Measurements from ENCODE around the gene RNF133. TPM values are rescaled to one million over a fixed set of nuclear protein-coding genes. Genes with fewer than 3 reads are reported as not detected.

The RNF133 gene
- total and polyA plus RNA-seq, 9 of the 15 experiments (the other 6 are each of a cell fraction or from before 2014, with no cell fraction given), result not detected

- BruUV-seq (replicated peaks), result no TSS peak
These were observed 28.4 kb upstream of the RNF133 start for GRCh38 chr7:122727354-122727753.

GRCh38 chr7:122726881-122727280 lies 28.0 kb upstream of the RNF133 start:
- POLR2A ChIA-PET, result no interaction called here
- no peak overlapping the region for H3K27ac ChIP-seq (ENCODE audit: extremely low read depth, low read depth, low read length)
- in situ Hi-C loops (cut with MboI), result no loop called here
- no peaks in the 10 kb centered on the region for H4K20me1 ChIP-seq (replicated peaks; ENCODE audit: control insufficient read depth, insufficient read depth, low read length)
- H2AFZ ChIP-seq (ENCODE audit: low read depth, low read length), result no peak overlapping the region
- 3% methylated on average over 2 of the region's 2 CpGs for WGBS (ENCODE audit: insufficient coverage, low coverage, missing lambda C conversion rate)
- H3K79me2 ChIP-seq (ENCODE audit: control insufficient read depth, insufficient read depth, low read length), result no peaks in the 10 kb centered on the region
- DNase-seq (ENCODE audit: extremely low read depth in 1 of 4, low spot score in 3 of 4) (no peak), ATAC-seq (no peak), FAIRE-seq (no peak)
- H3K4me3 ChIP-seq, result no peak overlapping the region
- H3K27me3 ChIP-seq (ENCODE audit: control insufficient read depth in 2 of 2, insufficient read depth in 2 of 2, low read length in 2 of 2), result no peaks in the 10 kb centered on the region
- 0 out of 2 replicates have a peak, but pooled peaks cover 3% of the 10 kb centered on the region for H3K9me3 ChIP-seq (replicated peaks; ENCODE audit: control insufficient read depth, insufficient read depth, low read depth, low read length)
- H3K4me2 ChIP-seq (ENCODE audit: insufficient read depth, low read length), result no peak overlapping the region
- no TSS peak for BruUV-seq (replicated peaks)
- CTCF ChIA-PET (ENCODE audit: low intra/inter-chr PET ratio), result no interaction called here
- intact Hi-C loops (cut with micrococcal nuclease), result no loop called here
- H3K9ac ChIP-seq (ENCODE audit: insufficient read depth in 1 of 2, low read depth in 2 of 2, low read length in 2 of 2), result no peak overlapping the region
- no peaks in the 10 kb centered on the region for H3K36me3 ChIP-seq (ENCODE audit: control insufficient read depth, insufficient read depth, low read length)
- H3K9me1 ChIP-seq (ENCODE audit: control insufficient read depth, insufficient read depth, low read length), result no peaks in the 10 kb centered on the region
- no peaks in the 10 kb centered on the region for H3K4me1 ChIP-seq (replicated peaks in 1 of 2; ENCODE audit: control insufficient read depth in 2 of 2, insufficient read depth in 2 of 2, low read length in 2 of 2)
- TF ChIP-seq MAFF (IDR thresholded peaks at IDR 0.05; ENCODE audit: low read length) (no peak), ZKSCAN1 (IDR thresholded peaks at IDR 0.05; ENCODE audit: low read depth, low read length) (no peak), GATAD2B (IDR thresholded peaks at IDR 0.05; ENCODE audit: borderline replicate concordance) (no peak), ASH1L (IDR thresholded peaks at IDR 0.05; ENCODE audit: borderline replicate concordance, low read depth, partially characterized antibody) (no peak), SNIP1 (IDR thresholded peaks at IDR 0.05; ENCODE audit: low read depth) (no peak), TAF15 (IDR thresholded peaks at IDR 0.05; ENCODE audit: low read depth, low read length) (no peak), MAFG (tag; conservative IDR thresholded peaks at IDR 0.05) (no peak), PRDM10 (IDR thresholded peaks at IDR 0.05; ENCODE audit: partially characterized antibody) (no peak)

More at GRCh38 chr7:122727354-122727753, 28.4 kb upstream of the RNF133 start:
- Histone ChIP-seq H3K4me3 (no peak overlapping the region), H3K4me2 (ENCODE audit: insufficient read depth, low read length) (no peak overlapping the region), H3K27ac (ENCODE audit: extremely low read depth, low read depth, low read length) (no peak overlapping the region), H3K36me3 (ENCODE audit: control insufficient read depth, insufficient read depth, low read length) (no peaks in the 10 kb centered on the region), H3K9me1 (ENCODE audit: control insufficient read depth, insufficient read depth, low read length) (no peaks in the 10 kb centered on the region), H3K9me3 (replicated peaks; ENCODE audit: control insufficient read depth, insufficient read depth, low read depth, low read length) (0 out of 2 replicates have a peak, but pooled peaks cover 3% of the 10 kb centered on the region), H3K27me3 (ENCODE audit: control insufficient read depth in 2 of 2, insufficient read depth in 2 of 2, low read length in 2 of 2) (no peaks in the 10 kb centered on the region), H2AFZ (ENCODE audit: low read depth, low read length) (no peak overlapping the region), H4K20me1 (replicated peaks; ENCODE audit: control insufficient read depth, insufficient read depth, low read length) (no peaks in the 10 kb centered on the region), H3K4me1 (replicated peaks in 1 of 2; ENCODE audit: control insufficient read depth in 2 of 2, insufficient read depth in 2 of 2, low read length in 2 of 2) (no peaks in the 10 kb centered on the region), H3K9ac (ENCODE audit: insufficient read depth in 1 of 2, low read depth in 2 of 2, low read length in 2 of 2) (no peak overlapping the region), H3K79me2 (ENCODE audit: control insufficient read depth, insufficient read depth, low read length) (no peaks in the 10 kb centered on the region)
- FAIRE-seq (no peak), ATAC-seq (no peak), DNase-seq (ENCODE audit: extremely low read depth in 1 of 4, low spot score in 3 of 4) (no peak)
- CTCF ChIA-PET (ENCODE audit: low intra/inter-chr PET ratio), result no interaction called here
- TF ChIP-seq SMARCA4 (IDR thresholded peaks at IDR 0.05) (no peak), ARHGAP35 (IDR thresholded peaks at IDR 0.05; ENCODE audit: partially characterized antibody) (no peak), ASH1L (IDR thresholded peaks at IDR 0.05; ENCODE audit: borderline replicate concordance, low read depth, partially characterized antibody) (no peak), ZNF184 (CRISPR knock-in tag; IDR thresholded peaks at IDR 0.05) (no peak)
- intact Hi-C loops (cut with micrococcal nuclease), result no loop called here
- in situ Hi-C loops (cut with MboI), result no loop called here
- POLR2A ChIA-PET, result no interaction called here

Measured in K562 (cell line).